ENCODE data around the gene IFNGR1.

Gene IFNGR1

DNA sequence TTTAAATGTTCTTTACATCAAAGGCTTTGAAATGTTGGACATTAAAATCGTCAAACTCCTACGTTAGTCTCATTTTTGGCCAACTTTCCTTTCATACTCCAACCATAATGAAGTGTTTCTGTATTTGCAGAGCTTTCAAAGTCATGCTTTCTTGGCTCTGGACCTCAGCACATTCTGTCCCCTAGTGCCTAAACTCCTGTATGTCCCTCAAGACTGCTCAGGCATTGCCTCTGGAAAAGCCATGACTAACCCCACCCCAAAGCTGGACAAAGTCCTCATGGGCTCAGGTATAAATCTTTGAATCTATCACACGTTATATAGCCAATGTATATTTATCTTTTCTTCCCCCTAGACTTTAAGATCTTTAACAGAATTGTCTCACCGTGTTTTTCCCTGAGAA lies 18.9 kb downstream of the IFNGR1 start:
- no peak for DNase-seq (ENCODE audit: low read depth, low spot score)
- TF ChIP-seq ZNF274 (IDR thresholded peaks at IDR 0.05; ENCODE audit: low read depth, low read length), result no peak
- TF ChIP-seq SUZ12 (IDR thresholded peaks at IDR 0.05; ENCODE audit: extremely low read depth, insufficient read depth, insufficient read length), result no peak
- no peak for TF ChIP-seq YY1 (IDR thresholded peaks at IDR 0.05; ENCODE audit: insufficient read depth, insufficient read length)
- Histone ChIP-seq H3K9me3 (ENCODE audit: insufficient read depth, low read length) (no peaks in the 10 kb centered on the region), H3K9ac (ENCODE audit: insufficient read length, low read depth) (no peak overlapping the region), H3K4me1 (ENCODE audit: insufficient read depth, insufficient read length) (no peaks in the 10 kb centered on the region), H3K4me3 (ENCODE audit: insufficient read length, low read depth) (no peak overlapping the region), H3K36me3 (ENCODE audit: insufficient read depth, insufficient read length, low read length) (peaks cover 60% of the 10 kb centered on the region), H3K27me3 (ENCODE audit: insufficient read depth, insufficient read length) (no peaks in the 10 kb centered on the region)

DNA sequence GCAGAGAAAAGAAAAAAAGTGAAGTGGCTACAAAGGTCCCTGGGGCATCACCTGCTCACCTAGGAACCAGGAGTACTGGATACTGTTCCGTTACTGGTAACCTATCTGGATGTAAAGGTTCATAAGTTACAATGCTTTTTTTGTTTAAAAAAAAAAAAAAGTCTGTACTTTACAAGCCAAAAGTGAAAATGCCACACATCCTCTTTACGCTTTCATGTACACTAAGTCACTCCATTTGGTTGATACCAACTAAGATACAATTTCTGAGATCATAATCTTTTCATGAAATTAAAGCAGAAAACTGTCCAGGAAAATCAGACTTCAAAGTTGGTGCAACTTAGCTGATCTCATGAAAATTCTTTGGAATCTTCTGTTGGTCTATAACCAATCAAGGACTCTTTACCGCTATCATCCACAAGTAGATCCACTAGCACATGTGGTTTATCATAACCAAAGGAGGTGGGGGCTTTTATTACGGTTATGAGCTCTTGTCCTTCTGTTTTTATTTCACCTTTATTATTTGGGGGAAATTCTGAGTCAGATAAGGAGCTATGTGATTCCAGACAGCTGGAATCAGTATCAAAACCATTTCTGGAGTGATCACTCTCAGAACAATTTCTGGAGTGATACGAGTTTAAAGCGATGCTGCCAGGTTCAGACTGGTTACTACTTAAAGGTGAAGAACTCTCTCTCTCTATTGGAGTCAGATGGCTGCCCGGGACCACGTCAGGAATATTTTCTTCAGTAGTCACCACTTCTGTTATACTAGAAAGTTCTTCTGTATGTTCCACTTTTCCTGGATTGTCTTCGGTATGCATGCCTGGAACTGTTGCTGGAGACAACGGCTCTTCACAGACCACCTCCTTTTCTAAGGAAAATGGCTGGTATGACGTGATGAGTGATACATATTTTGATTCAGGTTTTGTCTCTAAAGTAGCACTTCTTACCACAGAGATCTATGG lies 21.2 kb downstream of the IFNGR1 start:
- no peaks in the 10 kb centered on the region for H3K27me3 ChIP-seq (ENCODE audit: insufficient read depth, insufficient read length)
- no peak for DNase-seq (ENCODE audit: low read depth, low spot score)
- H3K36me3 ChIP-seq (ENCODE audit: insufficient read depth, insufficient read length, low read length), result peaks cover 40% of the 10 kb centered on the region
- no peak overlapping the region for H3K4me3 ChIP-seq (ENCODE audit: insufficient read length, low read depth)
- no peaks in the 10 kb centered on the region for H3K4me1 ChIP-seq (ENCODE audit: insufficient read depth, insufficient read length)
- no peaks in the 10 kb centered on the region for H3K9me3 ChIP-seq (ENCODE audit: insufficient read depth, low read length)
- TF ChIP-seq YY1 (IDR thresholded peaks at IDR 0.05; ENCODE audit: insufficient read depth, insufficient read length) (no peak), SUZ12 (IDR thresholded peaks at IDR 0.05; ENCODE audit: extremely low read depth, insufficient read depth, insufficient read length) (no peak), ZNF274 (IDR thresholded peaks at IDR 0.05; ENCODE audit: low read depth, low read length) (no peak)
- H3K9ac ChIP-seq (ENCODE audit: insufficient read length, low read depth), result no peak overlapping the region

DNA sequence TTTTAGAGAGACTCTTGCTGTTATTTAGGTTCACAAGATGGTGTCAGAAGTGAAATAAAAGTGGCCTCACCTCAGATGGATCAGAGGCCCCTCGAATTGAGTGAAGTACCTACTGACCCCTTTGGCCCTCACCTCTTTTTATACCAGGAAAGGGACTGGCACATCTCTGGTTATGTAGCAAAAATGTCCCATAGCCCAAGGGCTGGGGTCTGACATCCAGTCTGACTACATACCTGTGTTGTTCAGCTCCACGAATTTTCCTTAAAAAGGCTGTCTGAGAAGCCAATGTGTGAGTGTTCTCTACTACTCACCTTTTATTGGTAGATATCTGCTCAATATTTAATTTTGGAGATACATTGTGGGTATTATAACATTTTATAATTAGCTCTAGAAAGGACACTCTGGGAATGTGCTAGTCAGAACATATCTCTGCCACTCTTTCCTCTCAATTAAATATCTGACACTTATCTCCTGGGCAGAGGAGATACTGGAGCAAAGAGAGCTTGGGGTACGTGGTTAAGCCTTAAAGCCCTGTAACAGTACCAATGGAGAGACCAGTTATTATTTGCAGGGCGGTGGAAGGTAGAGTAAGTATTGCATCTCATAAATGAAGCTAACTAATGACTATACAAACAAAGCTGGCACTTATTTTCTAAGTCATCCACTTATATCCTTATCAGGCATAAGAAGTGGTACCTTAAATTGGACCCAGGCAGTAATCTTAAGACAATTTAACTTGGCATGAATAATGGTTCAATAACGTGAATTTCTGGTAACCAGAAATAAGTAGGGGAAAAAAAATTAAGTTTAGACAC lies 25.7 kb downstream of the IFNGR1 start:
- peaks cover 16% of the 10 kb centered on the region for H3K36me3 ChIP-seq (ENCODE audit: insufficient read depth, insufficient read length, low read length)
- no peak overlapping the region for H3K4me3 ChIP-seq (ENCODE audit: insufficient read length, low read depth)
- no peak overlapping the region for H3K9ac ChIP-seq (ENCODE audit: insufficient read length, low read depth)
- no peak for TF ChIP-seq YY1 (IDR thresholded peaks at IDR 0.05; ENCODE audit: insufficient read depth, insufficient read length)
- TF ChIP-seq SUZ12 (IDR thresholded peaks at IDR 0.05; ENCODE audit: extremely low read depth, insufficient read depth, insufficient read length), result no peak
- no peak for TF ChIP-seq ZNF274 (IDR thresholded peaks at IDR 0.05; ENCODE audit: low read depth, low read length)
- no peaks in the 10 kb centered on the region for H3K4me1 ChIP-seq (ENCODE audit: insufficient read depth, insufficient read length)
- no peak for DNase-seq (ENCODE audit: low read depth, low spot score)
- no peaks in the 10 kb centered on the region for H3K27me3 ChIP-seq (ENCODE audit: insufficient read depth, insufficient read length)
- peaks cover 27% of the 10 kb centered on the region for H3K9me3 ChIP-seq (ENCODE audit: insufficient read depth, low read length)

DNA sequence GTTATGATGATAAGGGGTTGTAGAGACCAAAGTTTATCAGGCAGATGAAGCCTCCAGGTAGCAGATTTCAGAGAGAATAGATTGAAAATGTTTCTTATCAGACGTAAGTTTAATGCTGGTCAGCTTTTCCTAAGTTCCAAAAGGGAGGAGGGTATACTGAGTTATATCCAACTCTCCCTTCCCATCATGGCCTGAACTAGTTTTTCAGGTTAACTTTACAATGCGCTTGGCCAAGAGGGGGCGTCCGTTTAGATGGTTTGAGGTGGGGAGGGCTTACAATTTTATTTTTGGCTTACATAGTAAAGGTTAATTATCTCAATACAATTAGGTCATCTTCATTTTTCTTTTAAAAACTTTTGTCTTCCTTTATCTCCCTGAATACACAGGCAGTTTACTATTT lies 26.4 kb downstream of the IFNGR1 start:
- Histone ChIP-seq H3K4me1 (ENCODE audit: insufficient read depth, insufficient read length) (no peaks in the 10 kb centered on the region), H3K4me3 (ENCODE audit: insufficient read length, low read depth) (no peak overlapping the region), H3K9me3 (ENCODE audit: insufficient read depth, low read length) (peaks cover 33% of the 10 kb centered on the region), H3K36me3 (ENCODE audit: insufficient read depth, insufficient read length, low read length) (peaks cover 10% of the 10 kb centered on the region), H3K9ac (ENCODE audit: insufficient read length, low read depth) (no peak overlapping the region), H3K27me3 (ENCODE audit: insufficient read depth, insufficient read length) (no peaks in the 10 kb centered on the region)
- DNase-seq (ENCODE audit: low read depth, low spot score), result no peak
- TF ChIP-seq ZNF274 (IDR thresholded peaks at IDR 0.05; ENCODE audit: low read depth, low read length), result no peak
- no peak for TF ChIP-seq SUZ12 (IDR thresholded peaks at IDR 0.05; ENCODE audit: extremely low read depth, insufficient read depth, insufficient read length)
- no peak for TF ChIP-seq YY1 (IDR thresholded peaks at IDR 0.05; ENCODE audit: insufficient read depth, insufficient read length)

DNA sequence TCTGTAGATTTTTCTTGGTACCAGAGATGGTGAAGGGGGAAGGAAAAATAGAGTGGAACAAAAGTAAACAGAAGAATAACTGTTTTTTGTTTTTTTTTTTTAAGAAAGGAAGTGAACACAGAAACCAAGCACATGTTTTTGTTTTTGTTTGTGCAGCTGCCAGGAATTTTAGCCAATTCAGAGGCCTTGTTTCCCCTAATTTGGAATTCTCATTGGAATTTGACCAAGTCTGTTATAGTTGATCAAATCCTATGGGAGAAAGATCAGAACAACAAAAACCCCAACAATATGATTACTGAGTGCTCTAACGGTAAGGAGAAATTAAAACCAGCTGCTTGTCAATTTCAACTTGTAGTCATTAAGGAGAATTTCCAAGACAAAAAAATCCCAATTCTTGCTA lies 27.5 kb downstream of the IFNGR1 start:
- no peak for TF ChIP-seq YY1 (IDR thresholded peaks at IDR 0.05; ENCODE audit: insufficient read depth, insufficient read length)
- TF ChIP-seq SUZ12 (IDR thresholded peaks at IDR 0.05; ENCODE audit: extremely low read depth, insufficient read depth, insufficient read length), result no peak
- Histone ChIP-seq H3K9ac (ENCODE audit: insufficient read length, low read depth) (no peak overlapping the region), H3K9me3 (ENCODE audit: insufficient read depth, low read length) (peaks cover 44% of the 10 kb centered on the region), H3K4me1 (ENCODE audit: insufficient read depth, insufficient read length) (no peaks in the 10 kb centered on the region), H3K36me3 (ENCODE audit: insufficient read depth, insufficient read length, low read length) (peaks cover 1% of the 10 kb centered on the region), H3K4me3 (ENCODE audit: insufficient read length, low read depth) (no peak overlapping the region), H3K27me3 (ENCODE audit: insufficient read depth, insufficient read length) (no peaks in the 10 kb centered on the region)
- no peak for DNase-seq (ENCODE audit: low read depth, low spot score)

DNA sequence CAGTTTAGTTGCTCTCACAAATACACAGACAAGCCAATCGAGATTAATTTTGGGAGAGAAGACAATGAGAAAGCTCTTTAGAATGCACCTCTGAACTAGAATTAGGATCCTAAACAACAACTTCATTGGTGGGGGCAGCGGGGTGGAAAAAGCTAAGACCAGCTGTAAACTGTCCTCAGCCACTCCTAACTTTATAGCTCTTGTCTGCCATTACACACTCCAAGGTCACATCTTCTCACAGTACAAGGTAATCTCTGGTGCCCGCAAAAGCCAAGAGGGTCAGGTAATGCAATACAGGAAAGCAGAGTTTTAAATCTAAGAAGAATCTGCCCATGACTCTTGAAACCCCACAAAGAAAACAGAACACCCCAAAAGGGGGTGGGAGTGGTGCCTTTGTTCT lies 27.9 kb downstream of the IFNGR1 start:
- H3K36me3 ChIP-seq (ENCODE audit: insufficient read depth, insufficient read length, low read length), result no peaks in the 10 kb centered on the region
- no peak overlapping the region for H3K9ac ChIP-seq (ENCODE audit: insufficient read length, low read depth)
- H3K27me3 ChIP-seq (ENCODE audit: insufficient read depth, insufficient read length), result no peaks in the 10 kb centered on the region
- H3K9me3 ChIP-seq (ENCODE audit: insufficient read depth, low read length), result peaks cover 45% of the 10 kb centered on the region
- TF ChIP-seq ZNF274 (IDR thresholded peaks at IDR 0.05; ENCODE audit: low read depth, low read length) (no peak), YY1 (IDR thresholded peaks at IDR 0.05; ENCODE audit: insufficient read depth, insufficient read length) (no peak), SUZ12 (IDR thresholded peaks at IDR 0.05; ENCODE audit: extremely low read depth, insufficient read depth, insufficient read length) (no peak)
- no peak overlapping the region for H3K4me3 ChIP-seq (ENCODE audit: insufficient read length, low read depth)
- H3K4me1 ChIP-seq (ENCODE audit: insufficient read depth, insufficient read length), result no peaks in the 10 kb centered on the region
- DNase-seq (ENCODE audit: low read depth, low spot score), result no peak

DNA sequence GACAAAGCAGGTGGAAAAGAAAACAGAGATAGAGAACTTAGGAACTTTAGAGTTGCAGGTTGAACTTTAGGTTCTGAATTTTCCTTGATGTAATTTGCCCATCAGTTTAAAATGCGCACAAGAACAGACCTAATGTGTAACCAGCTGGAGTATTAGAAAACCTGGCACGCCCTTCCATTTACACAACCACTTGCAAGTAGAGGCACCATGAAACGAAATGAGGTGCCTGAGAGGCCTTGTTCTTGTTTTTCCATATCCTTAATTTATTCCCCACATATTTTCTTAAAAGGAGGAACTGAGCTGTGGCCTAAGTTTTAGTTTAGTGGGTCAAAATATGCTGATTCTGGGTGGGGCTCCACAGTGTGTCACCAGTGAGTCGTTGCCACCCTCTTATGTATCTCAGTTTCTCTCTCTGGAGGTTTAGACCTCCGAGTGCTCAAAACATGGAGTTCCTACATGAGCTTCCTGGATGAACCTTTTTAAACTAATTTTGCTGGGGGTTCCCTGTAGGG lies 28.5 kb downstream of the IFNGR1 start:
- Histone ChIP-seq H3K27me3 (ENCODE audit: insufficient read depth, insufficient read length) (no peaks in the 10 kb centered on the region), H3K9me3 (ENCODE audit: insufficient read depth, low read length) (peaks cover 51% of the 10 kb centered on the region), H3K36me3 (ENCODE audit: insufficient read depth, insufficient read length, low read length) (no peaks in the 10 kb centered on the region)

More for the DNA sequence above, 28.5 kb downstream of the IFNGR1 start:
- H3K4me3 ChIP-seq (ENCODE audit: insufficient read length, low read depth), result no peak overlapping the region
- no peaks in the 10 kb centered on the region for H3K4me1 ChIP-seq (ENCODE audit: insufficient read depth, insufficient read length)
- no peak for DNase-seq (ENCODE audit: low read depth, low spot score)
- no peak overlapping the region for H3K9ac ChIP-seq (ENCODE audit: insufficient read length, low read depth)
- TF ChIP-seq ZNF274 (IDR thresholded peaks at IDR 0.05; ENCODE audit: low read depth, low read length) (no peak), YY1 (IDR thresholded peaks at IDR 0.05; ENCODE audit: insufficient read depth, insufficient read length) (no peak), SUZ12 (IDR thresholded peaks at IDR 0.05; ENCODE audit: extremely low read depth, insufficient read depth, insufficient read length) (no peak)

Measured in NT2/D1 (cell line).